G401.6 (cell line): ENCODE measurements around the gene ARHGEF37.

Experiments
- FAIRE-seq: peaks from 2 replicates; lab custom pipeline; 2012; peaks lifted over from hg19 to GRCh38; lab: Jason Lieb, UNC

Gene ARHGEF37

DNA sequence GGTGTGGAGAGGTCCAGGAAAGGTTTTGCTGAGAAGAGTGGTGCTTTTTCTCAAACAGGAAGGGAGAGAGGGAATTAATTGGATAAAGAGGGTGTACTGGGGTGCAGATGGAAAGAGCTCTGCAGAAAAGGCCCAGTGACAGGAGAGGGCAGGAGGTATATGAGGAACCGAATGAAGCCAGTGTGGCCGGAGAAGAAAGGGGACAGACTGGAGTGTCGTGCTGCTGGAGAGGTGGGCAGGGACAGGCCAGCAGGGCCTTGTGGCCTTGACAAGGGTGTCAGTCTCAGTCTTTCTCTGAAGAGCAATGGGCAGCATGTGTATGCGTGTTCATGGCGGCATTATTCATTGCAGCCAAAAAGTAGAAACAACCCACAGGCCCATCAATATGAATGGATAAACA lies 48.1 kb downstream of the ARHGEF37 start:
- no peak for FAIRE-seq

DNA sequence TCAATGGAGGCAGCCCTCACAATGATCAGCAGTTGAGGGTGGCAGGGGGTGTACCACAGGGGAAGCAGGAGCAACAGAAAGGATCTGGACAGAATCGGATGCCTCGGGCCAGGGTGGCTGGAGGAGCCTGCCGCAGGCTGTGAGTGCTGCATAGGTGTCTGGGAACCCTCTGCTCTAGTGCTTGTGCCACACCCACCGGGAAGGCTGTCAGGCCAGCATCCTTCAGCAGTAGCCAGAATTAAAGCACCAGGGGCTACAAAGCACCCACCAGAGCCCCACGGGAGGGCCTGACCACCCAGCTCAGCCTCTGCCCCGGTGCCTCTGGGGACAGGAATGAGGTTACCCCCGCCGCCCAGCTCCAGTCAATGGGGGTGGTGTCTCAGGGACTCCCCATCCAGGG lies 49.0 kb downstream of the ARHGEF37 start:
- FAIRE-seq: no peak

DNA sequence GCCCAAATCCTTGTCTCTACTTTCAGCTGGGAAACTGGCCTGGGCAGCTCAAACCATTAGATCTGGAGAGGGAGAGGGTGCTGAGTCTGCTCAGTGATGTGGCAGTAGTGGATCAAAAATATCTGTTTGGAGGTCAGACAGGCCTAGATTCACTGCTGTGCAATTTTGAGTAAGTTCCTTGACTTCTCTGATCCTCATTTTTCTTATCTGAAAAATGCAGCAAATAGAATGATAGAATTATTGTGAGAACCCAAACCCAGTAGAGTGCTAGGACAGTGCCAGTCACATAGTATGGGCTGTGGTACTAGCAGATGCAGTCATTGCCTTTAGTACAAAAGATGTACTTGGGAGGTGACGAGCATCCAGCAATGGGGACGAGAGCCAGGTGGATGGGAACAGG lies 50.2 kb downstream of the ARHGEF37 start:
- no peak for FAIRE-seq

DNA sequence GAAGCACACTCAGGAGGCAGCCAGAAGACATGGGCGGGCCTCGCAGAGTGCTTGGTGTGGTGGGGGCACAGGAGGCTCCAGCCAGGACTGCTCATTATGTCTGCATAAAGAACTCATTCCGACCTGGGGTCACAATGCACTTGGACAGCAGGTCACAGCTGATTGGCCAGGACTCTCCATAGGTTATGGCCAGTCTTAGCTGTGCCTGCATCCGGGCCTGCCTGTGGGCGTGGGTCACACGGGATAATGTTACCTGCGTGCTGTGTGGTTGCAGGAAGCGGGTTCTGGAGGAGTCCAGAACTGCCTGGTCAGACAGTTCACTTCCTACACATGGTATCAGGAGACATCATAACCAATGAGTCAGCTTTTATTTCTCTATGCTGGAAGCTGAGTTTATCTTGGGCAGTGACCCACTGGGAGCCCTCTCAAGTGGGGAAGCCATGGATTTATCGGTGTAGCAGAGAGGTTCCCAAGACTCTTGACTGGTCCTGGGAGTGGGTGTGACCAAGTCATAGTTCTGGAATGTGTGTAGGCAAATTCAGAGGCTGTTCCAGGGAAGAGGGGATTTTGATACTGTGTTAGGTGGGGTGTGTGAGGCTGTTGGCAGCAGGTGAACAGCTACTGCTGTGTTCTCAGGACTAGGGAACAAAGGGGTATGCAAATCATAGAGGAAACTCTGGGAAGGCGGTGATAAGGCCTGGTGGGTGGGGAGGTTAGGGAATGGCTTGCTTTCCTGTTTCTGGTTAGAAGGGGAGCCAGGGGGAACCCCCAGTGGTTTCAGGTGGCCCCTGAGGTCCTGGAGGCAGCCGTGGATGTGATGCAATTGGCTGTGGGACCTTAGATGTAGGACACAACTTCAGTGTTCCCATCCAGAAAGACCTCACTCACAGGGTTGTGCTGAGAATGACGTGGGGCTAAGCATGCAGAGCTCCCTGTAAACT lies 51.3 kb downstream of the ARHGEF37 start:
- FAIRE-seq: no peak

DNA sequence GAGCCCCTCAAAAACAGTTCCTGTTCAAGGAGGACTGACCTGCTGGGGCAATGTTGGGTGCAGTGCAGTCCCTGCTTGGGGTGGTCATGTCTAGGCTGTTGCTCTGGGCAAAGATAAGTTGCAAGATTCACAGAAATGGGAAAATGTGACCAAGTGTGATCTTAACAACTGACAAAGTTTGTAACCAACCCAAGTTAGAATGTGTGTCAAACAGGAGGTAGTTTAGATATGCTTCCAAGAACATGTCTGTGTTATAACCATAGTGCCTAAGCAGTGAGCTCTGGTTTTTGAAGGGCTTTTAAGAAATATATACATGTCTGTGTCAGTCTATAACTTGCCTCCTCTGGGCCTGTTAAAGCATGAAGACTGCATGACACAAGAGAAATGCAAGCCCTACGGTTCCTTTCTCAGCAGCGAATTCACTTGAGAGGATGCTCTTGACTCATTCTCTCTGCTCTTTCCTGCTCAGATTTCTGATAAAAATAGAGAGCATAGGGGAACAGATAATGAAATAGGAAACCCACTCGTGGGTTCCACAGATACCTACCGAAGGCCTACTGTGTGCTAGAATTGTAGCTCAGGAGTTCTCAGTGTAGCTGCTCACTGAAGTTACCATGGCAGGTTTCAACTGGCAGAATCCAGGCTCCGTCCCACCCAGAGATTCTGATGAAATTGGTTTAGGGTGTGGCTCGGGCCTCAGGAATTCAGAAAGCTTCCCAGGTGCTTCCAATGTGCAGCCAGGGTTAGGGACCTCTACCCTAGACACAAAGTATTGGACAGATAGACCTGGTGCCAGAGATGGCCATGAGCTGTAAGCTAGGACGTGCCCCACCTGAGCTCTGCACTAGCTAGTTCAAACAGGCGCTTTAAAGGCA lies 52.4 kb downstream of the ARHGEF37 start:
- FAIRE-seq: no peak

DNA sequence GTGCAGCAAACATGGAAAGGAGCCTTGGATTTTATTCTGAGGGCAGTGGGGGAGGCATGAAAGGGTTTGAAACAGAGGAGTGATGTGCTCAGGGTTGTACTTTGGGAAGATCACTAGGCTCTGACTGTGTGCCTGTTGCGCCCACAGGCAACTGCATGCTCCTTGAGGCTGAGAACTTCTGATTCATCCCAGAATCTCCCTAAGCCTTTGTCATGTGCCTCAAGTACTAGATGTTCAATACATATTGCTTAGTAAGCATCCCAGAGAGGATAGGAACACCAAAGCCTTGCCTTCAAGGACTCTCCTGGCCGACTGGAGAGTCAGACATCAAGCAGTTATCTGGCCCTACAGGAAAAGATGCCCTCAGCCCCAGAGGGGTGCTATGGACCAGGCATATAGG lies 54.1 kb downstream of the ARHGEF37 start:
- no peak for FAIRE-seq

DNA sequence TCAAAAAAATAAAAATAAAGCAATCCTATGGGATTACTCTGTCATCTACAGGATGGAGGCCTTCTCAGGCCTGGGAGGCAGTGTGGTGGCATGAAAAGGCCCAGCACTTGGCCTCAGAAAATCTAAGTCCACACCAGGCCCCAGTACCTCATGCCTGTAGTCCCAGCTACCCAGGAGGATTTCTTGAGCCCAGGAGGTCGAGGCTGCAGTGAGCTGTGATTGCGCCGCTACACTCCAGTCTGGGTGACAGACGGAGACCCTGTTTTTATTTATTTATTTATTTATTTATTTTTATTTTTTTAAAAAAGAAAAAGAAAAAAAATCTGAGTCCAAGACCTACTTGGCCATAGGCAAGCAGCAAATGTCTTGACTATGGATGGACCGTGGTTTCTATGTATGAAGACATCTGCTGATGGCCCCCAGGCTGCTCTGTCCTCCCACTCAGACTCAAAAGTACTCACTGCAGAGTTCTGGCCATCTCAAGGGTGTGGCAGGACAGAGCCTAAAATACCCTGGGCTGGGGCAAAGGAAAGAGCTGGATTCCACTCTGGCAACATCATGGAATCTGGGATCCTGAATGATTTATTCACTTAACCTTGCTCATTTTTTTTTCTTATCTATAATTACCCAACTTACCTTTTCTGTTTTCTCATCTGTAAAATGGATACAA lies 55.0 kb downstream of the ARHGEF37 start:
- FAIRE-seq: no peak

DNA sequence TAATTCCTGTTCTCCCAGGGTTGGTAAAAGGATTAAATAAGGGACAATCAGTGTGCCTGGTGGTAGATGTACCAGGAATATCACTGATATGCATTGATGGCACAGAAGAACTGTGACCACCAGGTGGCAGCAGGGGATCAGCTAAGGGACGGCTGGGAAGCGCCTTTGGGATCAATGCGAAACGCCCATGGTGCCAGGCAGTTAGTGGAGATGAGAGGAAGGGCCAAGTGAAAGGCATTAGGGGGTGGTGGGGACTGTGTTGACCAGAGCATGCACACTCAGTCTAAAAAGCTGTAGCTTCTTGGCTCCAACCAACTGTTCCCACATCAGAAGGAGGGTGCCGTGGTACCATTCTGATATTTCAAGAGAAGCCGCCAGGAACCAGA lies 55.6 kb downstream of the ARHGEF37 start:
- peak; percentile 69 for FAIRE-seq

DNA sequence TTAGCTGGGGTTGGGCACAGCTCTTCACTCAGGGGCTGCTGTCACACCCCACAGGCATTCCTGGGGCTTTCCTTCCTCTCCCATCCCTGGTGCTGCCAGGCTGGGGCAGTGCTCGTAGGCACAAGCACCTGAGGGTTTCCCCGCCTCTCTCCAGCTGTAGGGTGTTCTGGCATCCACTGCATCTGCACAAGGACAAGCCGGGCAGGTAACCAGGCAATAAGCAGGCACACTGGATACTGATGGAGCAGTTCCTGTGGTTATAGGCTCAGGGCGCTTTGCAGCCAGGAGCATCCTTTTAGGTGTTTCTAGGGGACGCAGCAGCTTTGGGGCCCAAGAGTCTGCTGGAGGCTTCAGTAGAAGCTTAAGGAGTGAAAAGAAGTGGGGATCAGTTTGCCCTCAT lies 56.8 kb downstream of the ARHGEF37 start:
- FAIRE-seq: no peak

DNA sequence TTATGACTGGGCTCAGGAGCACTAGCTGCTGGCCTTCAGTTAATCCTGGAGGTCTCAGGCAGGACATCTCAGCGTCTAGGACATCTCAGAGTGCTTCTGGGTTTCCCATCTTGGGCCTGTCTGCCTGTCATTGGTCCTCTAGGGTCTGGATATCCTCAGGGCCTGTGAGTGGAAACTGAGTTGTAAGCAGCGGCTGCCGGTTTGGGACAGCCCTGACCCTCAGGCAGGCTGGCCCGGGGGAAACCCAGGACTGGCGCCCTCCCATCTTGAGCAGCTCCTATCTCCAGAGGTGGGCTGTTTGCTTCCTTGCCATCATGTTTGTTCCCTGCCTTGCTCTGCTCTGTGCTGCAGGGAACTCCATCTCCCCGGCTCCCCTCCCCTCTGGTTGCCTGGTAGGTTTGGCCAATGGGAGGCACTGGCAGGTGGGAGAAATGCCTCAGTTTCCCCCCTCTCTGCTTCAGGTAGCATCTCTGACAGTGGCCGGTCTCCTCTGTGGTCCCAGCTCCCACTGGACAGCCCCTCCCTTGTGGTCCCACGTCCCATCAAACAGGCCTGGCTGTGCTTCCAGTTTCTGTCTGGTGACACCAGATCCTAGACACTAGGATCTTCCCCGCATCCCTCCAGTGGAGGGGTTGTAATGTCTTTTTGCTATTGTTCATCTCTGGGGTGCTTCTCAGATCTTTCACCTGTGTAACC lies 57.4 kb downstream of the ARHGEF37 start:
- FAIRE-seq: no peak

DNA sequence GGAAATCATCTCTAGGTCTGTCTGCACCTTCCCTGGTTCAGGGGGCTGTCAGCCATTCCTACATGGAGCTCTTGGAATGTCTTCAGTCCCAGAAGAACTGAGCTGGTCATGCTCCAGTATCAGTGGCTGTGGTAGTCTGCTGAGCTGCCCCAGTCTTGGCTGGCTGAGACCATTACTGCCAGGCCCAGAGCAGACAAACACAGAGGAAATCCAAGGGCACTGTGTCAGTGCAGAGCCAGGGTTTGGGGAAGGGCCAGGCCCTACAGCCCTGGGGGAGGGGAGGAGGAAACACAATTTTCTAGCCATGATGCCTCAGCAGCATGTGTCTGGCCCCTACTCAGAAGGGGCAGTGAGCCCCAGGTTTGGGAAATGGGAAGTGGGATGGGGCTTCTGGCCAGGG lies 58.4 kb downstream of the ARHGEF37 start:
- FAIRE-seq: no peak

DNA sequence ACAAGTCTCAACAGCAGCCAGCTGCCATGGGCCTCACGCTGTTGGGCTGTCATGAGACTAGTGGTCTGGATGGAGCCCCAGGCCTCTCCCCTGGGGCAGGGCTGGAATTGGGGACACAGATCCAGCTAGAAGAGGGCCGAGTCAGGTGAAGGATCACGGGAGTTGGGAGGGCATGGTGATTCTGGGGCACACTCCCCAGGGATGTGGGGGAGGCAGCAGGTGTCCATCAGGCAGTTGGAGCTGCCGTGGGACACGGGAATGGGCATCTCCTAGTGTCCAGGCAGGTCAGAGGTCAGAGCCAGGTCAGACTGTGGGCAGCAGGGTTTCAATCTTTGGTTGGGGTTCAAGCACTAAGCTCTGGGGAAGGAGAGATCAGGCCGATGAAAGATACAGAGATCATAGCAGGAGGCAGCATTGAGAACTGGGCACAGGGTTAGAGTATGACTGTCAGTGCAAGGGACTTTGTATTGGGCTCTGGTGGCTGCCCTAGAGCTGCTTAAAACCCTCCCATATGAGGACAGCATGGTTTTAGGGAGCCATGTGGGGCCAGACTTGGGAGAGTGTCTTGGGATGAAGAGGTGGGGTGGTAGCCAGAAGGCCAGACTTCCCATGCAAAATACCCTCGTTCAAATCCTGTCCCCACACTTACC lies 59.2 kb downstream of the ARHGEF37 start:
- no peak for FAIRE-seq

DNA sequence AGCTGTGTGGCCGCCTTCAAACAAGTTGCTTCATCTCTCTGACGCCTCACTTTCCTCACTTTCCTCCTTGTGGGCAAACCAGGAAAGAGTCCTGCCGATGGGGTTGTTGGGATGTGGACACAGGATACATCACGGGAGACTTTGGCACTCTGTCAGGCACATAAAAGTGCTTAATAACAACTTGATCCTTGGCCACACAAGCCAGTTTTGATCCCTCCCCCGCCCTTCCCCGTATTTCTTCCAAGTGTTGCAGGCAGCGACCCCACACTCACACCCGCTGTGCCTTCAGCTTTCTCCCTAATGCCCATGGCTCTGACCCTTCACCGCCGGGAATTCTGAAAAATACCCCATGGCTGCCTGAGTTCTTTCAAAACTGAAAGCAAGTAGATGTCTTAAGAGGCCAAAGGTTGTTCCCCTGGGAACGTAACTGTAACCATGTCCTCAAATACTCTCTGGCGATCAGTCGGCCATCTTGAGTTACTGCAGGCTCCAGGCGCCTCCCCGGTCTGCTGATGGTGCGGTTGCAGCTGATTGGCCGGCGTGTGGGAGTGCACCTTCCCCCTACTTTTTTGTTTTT lies 59.8 kb downstream of the ARHGEF37 start:
- FAIRE-seq: no peak

DNA sequence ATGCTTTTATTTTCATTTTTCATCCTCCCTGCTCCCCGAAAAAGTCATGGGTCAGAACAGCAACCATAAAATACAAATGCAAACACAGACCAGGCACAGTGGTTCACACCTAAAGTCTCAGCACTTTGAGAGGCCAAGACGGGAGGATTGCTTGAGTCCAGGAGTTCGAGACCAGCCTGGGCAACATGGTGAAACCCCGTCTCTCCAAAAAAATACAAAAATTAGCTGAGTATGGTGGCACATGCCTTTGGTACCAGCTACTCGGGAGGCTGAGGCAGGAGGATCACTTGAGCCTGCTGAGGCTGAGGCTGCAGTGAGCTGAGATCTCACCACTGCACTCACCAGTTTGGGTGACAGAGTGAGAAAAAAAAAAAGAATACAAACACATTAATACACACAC lies 60.3 kb downstream of the ARHGEF37 start:
- FAIRE-seq: no peak

DNA sequence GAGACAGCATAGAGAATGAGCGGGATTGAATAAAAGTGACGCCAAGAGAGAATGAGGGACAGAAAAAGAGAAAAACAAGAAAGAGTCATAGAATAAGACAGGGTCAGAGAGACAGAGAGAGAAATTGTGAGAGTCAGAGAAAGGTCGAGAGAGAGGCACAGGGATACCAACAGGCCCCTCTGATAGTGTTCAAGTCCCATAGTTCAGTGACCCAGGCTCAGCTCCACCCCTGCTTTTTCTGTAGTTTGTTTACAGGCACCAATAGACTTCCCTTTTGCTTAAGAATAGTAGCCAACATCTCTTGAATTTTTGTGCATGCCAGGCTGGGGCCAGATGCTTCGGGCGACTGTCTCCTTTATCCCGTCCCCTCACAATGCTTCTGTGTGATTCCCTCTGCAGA lies 62.5 kb downstream of the ARHGEF37 start:
- no peak for FAIRE-seq

DNA sequence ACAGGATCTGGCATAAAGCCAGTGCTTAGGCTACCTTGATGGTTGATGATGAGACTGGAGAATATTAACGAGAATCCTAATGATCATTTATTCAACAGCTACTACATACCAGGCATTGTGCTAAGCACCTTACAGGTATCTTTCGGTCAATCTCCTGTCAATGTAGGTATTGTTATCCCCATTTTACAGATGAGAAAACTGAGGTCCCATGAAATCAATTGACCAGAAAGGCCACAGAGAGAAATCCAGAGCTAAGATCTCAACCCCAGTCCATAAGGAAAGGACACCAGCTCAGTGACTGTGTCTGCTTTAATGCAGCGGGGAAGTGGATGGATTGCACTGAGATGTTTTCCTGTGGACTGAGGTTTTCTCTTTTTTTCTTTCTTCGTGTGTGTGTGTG lies 63.3 kb downstream of the ARHGEF37 start:
- FAIRE-seq: no peak

DNA sequence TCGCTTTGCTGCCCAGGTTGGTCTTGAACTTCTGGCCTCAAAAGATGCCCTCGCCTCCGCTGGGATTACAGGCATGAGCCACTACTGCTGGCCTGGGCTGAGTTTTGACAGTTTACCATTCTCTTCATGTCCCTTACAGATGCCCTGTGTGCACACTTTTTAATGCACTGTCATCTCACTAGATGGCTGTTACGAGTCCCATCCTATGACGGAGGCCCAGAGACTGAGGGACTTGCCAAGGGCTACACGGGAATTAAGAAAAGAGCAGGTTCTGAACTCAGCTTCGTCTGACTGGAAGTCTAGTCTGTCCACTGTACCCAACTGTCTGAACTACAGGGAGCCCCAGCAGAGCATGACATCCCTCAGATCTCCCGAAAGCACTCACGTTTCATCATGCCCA lies 63.9 kb downstream of the ARHGEF37 start:
- no peak for FAIRE-seq

DNA sequence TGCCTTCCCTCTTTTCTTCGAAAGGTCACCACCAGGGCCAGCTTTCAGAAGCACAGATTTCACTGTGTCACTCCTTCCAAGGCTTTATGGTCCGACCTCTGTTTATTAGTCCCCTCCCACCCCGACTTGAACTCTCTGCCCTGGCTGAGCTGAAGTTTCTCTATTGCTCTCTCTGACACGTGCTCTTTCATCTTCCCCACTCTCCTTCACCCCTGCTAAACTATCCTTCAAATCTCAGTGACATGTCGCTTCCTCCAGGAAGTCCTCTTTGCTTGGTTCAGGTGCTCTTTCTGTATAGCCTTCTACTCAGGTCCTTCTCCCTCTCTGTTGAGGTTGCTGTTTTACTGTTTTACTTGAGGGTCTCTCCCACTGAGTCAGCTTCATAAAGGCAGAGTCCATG lies 64.4 kb downstream of the ARHGEF37 start:
- no peak for FAIRE-seq

DNA sequence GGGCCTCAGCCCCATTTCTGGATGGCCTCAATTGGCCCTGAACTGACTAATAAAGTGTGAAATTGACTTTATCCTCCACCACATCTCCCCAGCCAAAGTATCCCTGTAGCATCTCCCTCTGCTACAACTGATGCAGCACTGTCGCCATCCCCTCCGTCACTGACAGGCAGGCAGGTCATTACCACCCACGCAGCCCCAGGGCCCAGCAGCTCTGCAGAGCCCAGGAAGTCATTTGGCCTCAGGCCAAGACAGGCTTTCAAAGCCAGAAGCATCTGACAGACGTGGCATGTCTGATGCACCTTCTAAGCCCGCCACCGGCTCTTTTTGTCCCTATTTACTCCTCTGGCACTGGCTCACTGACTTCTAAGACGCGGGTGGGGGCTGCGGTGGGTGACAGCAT lies 65.3 kb downstream of the ARHGEF37 start:
- no peak for FAIRE-seq

DNA sequence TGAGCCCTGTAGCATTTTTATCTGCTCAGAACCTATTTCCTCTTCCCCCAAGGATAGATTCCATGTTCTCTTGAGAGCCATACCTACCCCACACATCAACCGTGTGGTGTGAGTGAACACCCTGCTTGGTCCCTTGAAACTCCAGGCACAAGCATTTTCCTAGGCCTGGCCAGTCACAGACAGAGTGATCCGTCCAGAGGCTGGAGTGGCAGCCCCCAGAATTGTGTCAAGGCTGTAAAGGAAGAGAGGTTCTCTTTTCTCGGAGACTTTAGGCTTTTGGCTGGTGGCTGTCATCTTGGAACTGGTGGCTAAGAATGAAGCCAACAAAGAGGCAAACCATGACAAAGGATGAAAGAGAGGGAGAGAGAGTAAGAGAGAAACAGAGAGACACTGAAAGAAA lies 66.0 kb downstream of the ARHGEF37 start:
- no peak for FAIRE-seq
